ENCODE measurements around the gene ST6GALNAC3. TPM values are rescaled to one million over a fixed set of nuclear protein-coding genes. Genes with fewer than 3 reads are reported as not detected.

ST6GALNAC3 gene
- total RNA-seq, 1 donor from 2014 or later, result 4.7 TPM

DNA sequence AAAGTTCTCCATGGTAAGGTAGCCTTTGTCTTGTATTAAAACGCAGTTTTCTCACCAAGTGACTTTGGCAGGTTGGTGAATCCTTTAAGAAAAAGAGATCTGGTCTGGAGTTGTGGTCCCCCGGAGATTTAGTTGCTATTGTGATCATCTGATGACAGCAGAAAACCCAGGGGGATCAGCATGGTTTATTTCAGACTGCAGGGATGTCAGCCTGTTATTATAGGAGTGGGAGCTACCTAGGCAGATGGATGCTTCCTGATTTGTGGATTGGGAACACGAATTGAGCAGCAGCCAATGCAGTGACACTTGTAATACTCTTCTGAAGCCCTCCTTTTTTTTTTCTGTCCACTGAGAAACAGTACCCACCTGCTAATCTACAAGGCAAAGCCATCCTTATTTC, 150.2 kb downstream of the ST6GALNAC3 start:
- no peak overlapping the region for H3K4me3 Mint-ChIP-seq (ENCODE audit: unreplicated experiment)
- TF ChIP-seq, protein P1, sequence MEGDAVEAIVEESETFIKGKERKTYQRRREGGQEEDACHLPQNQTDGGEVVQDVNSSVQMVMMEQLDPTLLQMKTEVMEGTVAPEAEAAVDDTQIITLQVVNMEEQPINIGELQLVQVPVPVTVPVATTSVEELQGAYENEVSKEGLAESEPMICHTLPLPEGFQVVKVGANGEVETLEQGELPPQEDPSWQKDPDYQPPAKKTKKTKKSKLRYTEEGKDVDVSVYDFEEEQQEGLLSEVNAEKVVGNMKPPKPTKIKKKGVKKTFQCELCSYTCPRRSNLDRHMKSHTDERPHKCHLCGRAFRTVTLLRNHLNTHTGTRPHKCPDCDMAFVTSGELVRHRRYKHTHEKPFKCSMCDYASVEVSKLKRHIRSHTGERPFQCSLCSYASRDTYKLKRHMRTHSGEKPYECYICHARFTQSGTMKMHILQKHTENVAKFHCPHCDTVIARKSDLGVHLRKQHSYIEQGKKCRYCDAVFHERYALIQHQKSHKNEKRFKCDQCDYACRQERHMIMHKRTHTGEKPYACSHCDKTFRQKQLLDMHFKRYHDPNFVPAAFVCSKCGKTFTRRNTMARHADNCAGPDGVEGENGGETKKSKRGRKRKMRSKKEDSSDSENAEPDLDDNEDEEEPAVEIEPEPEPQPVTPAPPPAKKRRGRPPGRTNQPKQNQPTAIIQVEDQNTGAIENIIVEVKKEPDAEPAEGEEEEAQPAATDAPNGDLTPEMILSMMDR (IDR thresholded peaks at IDR 0.05), result no peak
- H3K27me3 Mint-ChIP-seq (ENCODE audit: low read depth), result no peaks in the 10 kb centered on the region
- no peaks in the 10 kb centered on the region for H3K4me1 Mint-ChIP-seq (ENCODE audit: low read depth)
- DNase-seq (ENCODE audit: low spot score), result no peak
- H3K36me3 Mint-ChIP-seq (ENCODE audit: low read depth), result no peaks in the 10 kb centered on the region
- H3K9me3 Mint-ChIP-seq (ENCODE audit: low read depth), result no peaks in the 10 kb centered on the region
- no peak overlapping the region for H3K27ac Mint-ChIP-seq (ENCODE audit: unreplicated experiment)

DNA sequence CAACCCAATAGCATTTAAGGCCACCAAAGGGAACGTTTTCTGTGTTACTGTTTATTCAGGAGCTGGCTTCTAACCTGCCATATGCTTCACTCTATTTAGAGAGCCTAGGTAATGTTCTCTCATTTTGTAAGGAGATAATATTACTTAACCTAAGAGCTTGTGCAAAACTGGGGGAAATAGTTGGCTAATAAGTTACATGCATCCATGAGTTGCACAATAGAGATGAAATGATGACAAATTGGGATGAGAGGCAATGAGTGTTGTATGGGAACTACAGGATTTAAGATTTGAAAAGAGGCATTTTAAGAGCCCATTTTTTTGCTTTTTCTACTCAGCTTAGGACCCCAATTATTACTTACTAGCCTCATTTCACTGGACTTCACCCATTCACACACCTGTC, 151.0 kb downstream of the ST6GALNAC3 start:
- no peak for DNase-seq (ENCODE audit: low spot score)
- Mint-ChIP-seq H3K9me3 (ENCODE audit: low read depth) (no peaks in the 10 kb centered on the region), H3K27me3 (ENCODE audit: low read depth) (no peaks in the 10 kb centered on the region), H3K4me3 (ENCODE audit: unreplicated experiment) (no peak overlapping the region), H3K27ac (ENCODE audit: unreplicated experiment) (no peak overlapping the region), H3K4me1 (ENCODE audit: low read depth) (no peaks in the 10 kb centered on the region), H3K36me3 (ENCODE audit: low read depth) (no peaks in the 10 kb centered on the region)
- TF ChIP-seq, protein P1 (IDR thresholded peaks at IDR 0.05), result no peak

DNA sequence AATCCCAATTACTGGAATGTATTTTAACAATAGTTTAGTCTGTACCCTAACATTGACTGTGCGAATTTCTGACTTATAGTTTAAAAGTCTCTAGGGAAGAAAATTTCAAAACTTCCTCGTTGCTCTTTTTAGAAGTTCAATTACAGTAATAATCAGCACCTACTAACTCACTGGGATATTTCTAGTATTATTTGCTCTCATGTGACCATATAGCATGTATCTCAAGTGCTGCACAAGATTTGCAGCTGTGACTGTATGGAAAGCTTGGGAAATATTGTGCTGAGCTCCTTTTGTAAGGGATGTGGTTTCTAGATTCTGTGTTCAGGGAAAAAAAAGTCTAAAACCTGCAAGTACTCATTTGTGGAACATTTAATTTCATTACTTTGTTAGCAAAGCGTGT, 153.1 kb downstream of the ST6GALNAC3 start:
- TF ChIP-seq, protein P1 (IDR thresholded peaks at IDR 0.05), result no peak
- no peaks in the 10 kb centered on the region for H3K4me1 Mint-ChIP-seq (ENCODE audit: low read depth)
- no peak for DNase-seq (ENCODE audit: low spot score)
- no peaks in the 10 kb centered on the region for H3K36me3 Mint-ChIP-seq (ENCODE audit: low read depth)
- no peak overlapping the region for H3K4me3 Mint-ChIP-seq (ENCODE audit: unreplicated experiment)
- H3K27ac Mint-ChIP-seq (ENCODE audit: unreplicated experiment), result no peak overlapping the region
- H3K27me3 Mint-ChIP-seq (ENCODE audit: low read depth), result no peaks in the 10 kb centered on the region
- H3K9me3 Mint-ChIP-seq (ENCODE audit: low read depth), result no peaks in the 10 kb centered on the region

DNA sequence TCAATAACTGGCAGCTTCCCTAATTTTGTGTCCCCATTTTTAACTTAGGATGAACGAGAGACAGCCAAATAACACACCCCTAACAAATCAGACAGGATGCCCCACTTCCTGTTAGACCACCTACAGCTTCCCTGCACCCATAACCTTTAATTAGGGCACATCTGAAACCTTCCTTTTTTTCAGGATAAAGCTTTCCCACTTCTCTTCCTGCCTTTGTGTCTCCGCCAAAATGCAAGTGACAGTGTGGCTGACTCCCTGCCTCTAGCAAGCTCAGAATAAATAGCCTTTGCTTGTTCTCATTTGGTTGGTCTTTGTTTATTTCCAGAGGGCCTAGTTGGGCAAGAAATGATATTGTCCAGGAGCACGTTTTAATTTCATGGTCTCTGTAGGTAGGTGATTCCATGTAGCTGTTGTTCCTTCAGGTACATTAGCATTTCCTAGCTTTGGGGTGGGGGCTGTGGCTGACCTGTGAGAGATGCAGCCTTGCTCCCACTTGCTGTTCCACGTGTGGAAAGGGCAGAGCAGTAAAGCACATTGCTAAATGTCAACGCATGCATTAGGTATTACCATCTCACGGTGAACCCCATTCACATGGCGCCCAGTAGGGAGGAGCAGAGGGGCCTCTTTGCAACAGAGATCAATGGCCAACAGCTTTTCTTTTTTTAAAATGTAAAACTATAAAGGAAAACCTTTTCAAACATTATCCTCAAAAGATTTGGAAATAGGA, 154.9 kb downstream of the ST6GALNAC3 start:
- TF ChIP-seq, protein P1 (IDR thresholded peaks at IDR 0.05), result no peak
- Mint-ChIP-seq H3K27ac (ENCODE audit: unreplicated experiment) (no peak overlapping the region), H3K36me3 (ENCODE audit: low read depth) (no peaks in the 10 kb centered on the region), H3K4me1 (ENCODE audit: low read depth) (no peaks in the 10 kb centered on the region), H3K4me3 (ENCODE audit: unreplicated experiment) (no peak overlapping the region), H3K27me3 (ENCODE audit: low read depth) (no peaks in the 10 kb centered on the region), H3K9me3 (ENCODE audit: low read depth) (no peaks in the 10 kb centered on the region)
- DNase-seq (ENCODE audit: low spot score), result no peak

DNA sequence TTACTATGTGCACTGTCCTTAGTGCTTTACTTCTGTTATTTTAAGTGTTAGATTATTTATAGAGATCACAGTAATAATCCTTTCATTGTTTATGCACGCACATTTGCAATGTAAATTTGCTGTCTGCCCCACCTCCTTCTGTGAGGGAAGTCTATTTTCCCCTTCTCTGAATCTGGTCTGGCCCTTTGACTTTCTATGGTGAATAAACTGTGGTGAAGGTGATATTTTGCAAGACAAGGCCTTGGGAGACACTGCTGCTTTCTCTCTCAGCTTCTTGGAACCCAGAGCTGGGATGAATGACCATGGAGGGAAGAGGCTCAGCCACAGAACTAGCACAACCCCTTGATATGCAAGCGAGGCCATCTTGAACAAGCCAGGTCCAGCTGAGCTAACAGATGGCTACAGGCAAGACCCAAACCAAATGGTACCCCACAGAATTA, 156.3 kb downstream of the ST6GALNAC3 start:
- no peak overlapping the region for H3K27ac Mint-ChIP-seq (ENCODE audit: unreplicated experiment)

More for the DNA sequence above, 156.3 kb downstream of the ST6GALNAC3 start:
- Mint-ChIP-seq H3K27me3 (ENCODE audit: low read depth) (no peaks in the 10 kb centered on the region), H3K4me3 (ENCODE audit: unreplicated experiment) (no peak overlapping the region), H3K4me1 (ENCODE audit: low read depth) (no peaks in the 10 kb centered on the region), H3K9me3 (ENCODE audit: low read depth) (no peaks in the 10 kb centered on the region), H3K36me3 (ENCODE audit: low read depth) (no peaks in the 10 kb centered on the region)
- TF ChIP-seq, protein P1 (IDR thresholded peaks at IDR 0.05), result no peak
- DNase-seq (ENCODE audit: low spot score), result no peak
